GM23338 (cell line): ENCODE measurements around the gene XIST. TPM values are rescaled to one million over a fixed set of nuclear protein-coding genes. Genes with fewer than 3 reads are reported as not detected.

Experiments
- ATAC-seq: fragments of 200-7000 bp; cut with Tn5 transposase; 3 replicates; pipeline ENCODE4 v1.9.1; 2020
- DNase-seq: peaks from one replicate; pipeline ENCODE4 v3.0.0-alpha.2; 2015; ENCODE audit warnings: low spot score
- H2AFZ ChIP-seq: fragments of 200-600 bp; sonication (generic); 2 replicates; pipeline ENCODE4 v1.8.0; 2016; ENCODE audit warnings: antibody characterized with exemption, mild to moderate bottlenecking, moderate library complexity
- H3F3A ChIP-seq: fragments of 200-600 bp; sonication (generic); replicated peaks from 2 replicates; pipeline ENCODE4 v1.8.0; 2017; ENCODE audit warnings: antibody characterized with exemption, mixed run types, low read depth
- H3K27ac ChIP-seq: fragments of 200-600 bp; sonication (generic); 2 replicates; pipeline ENCODE4 v1.6.1; 2016; ENCODE audit warnings: low read depth
- H3K27me3 ChIP-seq: fragments of 200-600 bp; sonication (generic); 2 replicates; pipeline ENCODE4 v1.8.0; 2016; ENCODE audit warnings: mild to moderate bottlenecking, mixed run types, moderate library complexity; ENCODE audit not compliant: insufficient read depth
- H3K36me3 ChIP-seq: fragments of 200-600 bp; sonication (generic); 2 replicates; pipeline ENCODE4 v1.8.0; 2016; ENCODE audit warnings: mild to moderate bottlenecking; ENCODE audit not compliant: insufficient read depth
- H3K4me1 ChIP-seq: fragments of 200-600 bp; sonication (generic); 2 replicates; pipeline ENCODE4 v1.8.0; 2016; ENCODE audit warnings: mild to moderate bottlenecking, moderate library complexity; ENCODE audit not compliant: insufficient read depth
- H3K4me2 ChIP-seq: fragments of 200-600 bp; sonication (generic); 2 replicates; pipeline ENCODE4 v1.7.1; 2017; ENCODE audit warnings: mixed run types
- H3K4me3 ChIP-seq: fragments of 200-600 bp; sonication (generic); 2 replicates; pipeline ENCODE4 v1.6.1; 2016; ENCODE audit warnings: mixed run types
- H3K79me2 ChIP-seq: fragments of 200-600 bp; sonication (generic); replicated peaks from 2 replicates; pipeline ENCODE4 v1.8.0; 2017; ENCODE audit warnings: mild to moderate bottlenecking; ENCODE audit not compliant: insufficient read depth
- H3K9me2 ChIP-seq: fragments of 200-600 bp; sonication (generic); 2 replicates; pipeline ENCODE4 v1.8.0; 2017; ENCODE audit not compliant: insufficient read depth
- H4K20me1 ChIP-seq: fragments of 200-600 bp; sonication (generic); replicated peaks from 2 replicates; pipeline ENCODE4 v1.8.0; 2017; ENCODE audit warnings: mild to moderate bottlenecking; ENCODE audit not compliant: insufficient read depth
- H3K27ac Mint-ChIP-seq: 2 replicates; pipeline ENCODE4 v1.8.0; 2020; ENCODE audit warnings: inconsistent platforms, mild to moderate bottlenecking, moderate library complexity, mixed read lengths
- H3K27me3 Mint-ChIP-seq: 3 replicates; pipeline ENCODE4 v1.8.0; 2022; ENCODE audit warnings: low read depth, mild to moderate bottlenecking, moderate library complexity, mixed read lengths, inconsistent platforms; ENCODE audit not compliant: insufficient read depth, poor library complexity
- H3K36me3 Mint-ChIP-seq: 3 replicates; pipeline ENCODE4 v1.8.0; 2021; ENCODE audit warnings: low read depth, mild to moderate bottlenecking, inconsistent platforms, moderate library complexity, mixed read lengths
- H3K4me1 Mint-ChIP-seq: 3 replicates; pipeline ENCODE4 v1.8.0; 2020; ENCODE audit warnings: mild to moderate bottlenecking, inconsistent platforms, mixed read lengths
- H3K4me3 Mint-ChIP-seq: 3 replicates; pipeline ENCODE4 v1.8.0; 2021; ENCODE audit warnings: moderate library complexity, mild to moderate bottlenecking, inconsistent platforms, mixed read lengths
- H3K9me3 Mint-ChIP-seq: 3 replicates; pipeline ENCODE4 v1.8.0; 2020; ENCODE audit warnings: moderate library complexity, mild to moderate bottlenecking, inconsistent platforms, mixed read lengths
- CREB1 ChIP-seq: fragments of 250-450 bp; sonication (Bioruptor Pico); IDR thresholded peaks from 2 replicates; pipeline ENCODE4 v1.5.0; 2020; ENCODE audit warnings: low read depth, mild to moderate bottlenecking, moderate library complexity
- CTCF ChIP-seq, 2 experiments: fragments of 200-600 bp in 1 of 2; sonication (generic) in 1 of 2; conservative IDR thresholded peaks; 2 replicates each; pipeline versions ENCODE4 v1.5.1 to v1.6.1; 2016 to 2017; ENCODE audit warnings: antibody characterized with exemption in 2 of 2, low read depth in 2 of 2, mild to moderate bottlenecking in 2 of 2, moderate library complexity in 1 of 2
- EZH2 ChIP-seq: fragments of 200-600 bp; sonication (generic); IDR thresholded peaks from one replicate; pipeline ENCODE4 v1.8.0; 2017; ENCODE audit warnings: antibody characterized with exemption, mild to moderate bottlenecking, low read depth; ENCODE audit not compliant: unreplicated experiment
- EZH2phosphoT487 ChIP-seq: fragments of 200-600 bp; sonication (generic); IDR thresholded peaks from one replicate; pipeline ENCODE4 v1.8.1; 2018; ENCODE audit warnings: antibody characterized with exemption; ENCODE audit not compliant: unreplicated experiment
- JUNB ChIP-seq: IDR thresholded peaks from one replicate; pipeline ENCODE4 v1.6.1; 2016; ENCODE audit warnings: antibody characterized with exemption; ENCODE audit not compliant: unreplicated experiment
- NANOG ChIP-seq: IDR thresholded peaks from 2 replicates; pipeline ENCODE4 v1.6.1; 2016; ENCODE audit warnings: antibody characterized with exemption, borderline replicate concordance
- POLR2AphosphoS5 ChIP-seq: IDR thresholded peaks from 2 replicates; pipeline ENCODE4 v1.6.1; 2016; ENCODE audit warnings: antibody characterized with exemption, low read depth
- REST ChIP-seq: IDR thresholded peaks from one replicate; pipeline ENCODE4 v1.6.1; 2018; ENCODE audit warnings: antibody characterized with exemption; ENCODE audit not compliant: unreplicated experiment
- STAT1 ChIP-seq: IDR thresholded peaks from one replicate; pipeline ENCODE4 v1.6.1; 2016; ENCODE audit warnings: antibody characterized with exemption; ENCODE audit not compliant: unreplicated experiment
- ZNF114 ChIP-seq: fragments of 250-450 bp; sonication (Bioruptor Pico); IDR thresholded peaks from 2 replicates; pipeline ENCODE4 v1.5.0; 2020; ENCODE audit warnings: mild to moderate bottlenecking, moderate library complexity
- ZNF331 ChIP-seq: fragments of 250-450 bp; sonication (Bioruptor Pico); IDR thresholded peaks from 2 replicates; pipeline ENCODE4 v1.5.0; 2020; ENCODE audit warnings: low read depth, mild to moderate bottlenecking, moderate library complexity
- polyA plus RNA-seq: library from polyadenylated mRNA; unstranded; fragments of >200 nt; fragmentation: Nextera tagmentation; extraction: Ambion mirVana; gene quantifications from 2 replicates; pipeline ENCODE4 v1.2.1, GENCODE V29; 2016
- total RNA-seq: library from RNA; depleted of rRNA; stranded (reverse); fragments of >200 nt; shearing (Covaris generic); gene quantifications from 2 replicates; pipeline ENCODE4 v1.2.3, GENCODE V29; 2014
- TF ChIP-seq, protein P1 (sequence below): IDR thresholded peaks from 2 replicates; pipeline ENCODE4 v1.6.1; 2016; ENCODE audit warnings: antibody characterized with exemption
- TF ChIP-seq, protein P2 (sequence below): fragments of 250-450 bp; sonication (Bioruptor Pico); IDR thresholded peaks from 2 replicates; pipeline ENCODE4 v1.5.0; 2020; ENCODE audit warnings: mild to moderate bottlenecking, moderate library complexity

The XIST gene
- total and polyA plus RNA-seq, 2 experiments from 2014 or later = 0.28 to 0.84 TPM

- Histone ChIP-seq H4K20me1 (no peaks in the 10 kb centered on the region), H3K79me2 (no peaks in the 10 kb centered on the region), H3K4me1 (no peaks in the 10 kb centered on the region), H3K27me3 (no peaks in the 10 kb centered on the region), H3F3A (no peaks in the 10 kb centered on the region), H3K27ac (no peak overlapping the region), H2AFZ (no peak overlapping the region), H3K9me2 (no peaks in the 10 kb centered on the region), H3K36me3 (no peaks in the 10 kb centered on the region), H3K4me3 (no peak overlapping the region), H3K4me2 (no peak overlapping the region)
- H3K4me3 Mint-ChIP-seq = no peak overlapping the region
- no peak for ATAC-seq
- no peak for DNase-seq
- H3K27me3 Mint-ChIP-seq = no peaks in the 10 kb centered on the region
- TF ChIP-seq JUNB (no peak), CTCF (conservative IDR thresholded peaks at IDR 0.05; ENCODE audit: low read depth in 2 of 2) (no peak), POLR2AphosphoS5 (no peak), EZH2 (no peak), NANOG (no peak), REST (no peak), STAT1 (no peak), ZNF331 (CRISPR knock-in tag) (no peak), EZH2phosphoT487 (no peak), ZNF114 (CRISPR knock-in tag) (no peak), CREB1 (CRISPR knock-in tag) (no peak)
- TF ChIP-seq, protein P1, sequence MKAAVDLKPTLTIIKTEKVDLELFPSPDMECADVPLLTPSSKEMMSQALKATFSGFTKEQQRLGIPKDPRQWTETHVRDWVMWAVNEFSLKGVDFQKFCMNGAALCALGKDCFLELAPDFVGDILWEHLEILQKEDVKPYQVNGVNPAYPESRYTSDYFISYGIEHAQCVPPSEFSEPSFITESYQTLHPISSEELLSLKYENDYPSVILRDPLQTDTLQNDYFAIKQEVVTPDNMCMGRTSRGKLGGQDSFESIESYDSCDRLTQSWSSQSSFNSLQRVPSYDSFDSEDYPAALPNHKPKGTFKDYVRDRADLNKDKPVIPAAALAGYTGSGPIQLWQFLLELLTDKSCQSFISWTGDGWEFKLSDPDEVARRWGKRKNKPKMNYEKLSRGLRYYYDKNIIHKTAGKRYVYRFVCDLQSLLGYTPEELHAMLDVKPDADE = no peak
- TF ChIP-seq, protein P2, sequence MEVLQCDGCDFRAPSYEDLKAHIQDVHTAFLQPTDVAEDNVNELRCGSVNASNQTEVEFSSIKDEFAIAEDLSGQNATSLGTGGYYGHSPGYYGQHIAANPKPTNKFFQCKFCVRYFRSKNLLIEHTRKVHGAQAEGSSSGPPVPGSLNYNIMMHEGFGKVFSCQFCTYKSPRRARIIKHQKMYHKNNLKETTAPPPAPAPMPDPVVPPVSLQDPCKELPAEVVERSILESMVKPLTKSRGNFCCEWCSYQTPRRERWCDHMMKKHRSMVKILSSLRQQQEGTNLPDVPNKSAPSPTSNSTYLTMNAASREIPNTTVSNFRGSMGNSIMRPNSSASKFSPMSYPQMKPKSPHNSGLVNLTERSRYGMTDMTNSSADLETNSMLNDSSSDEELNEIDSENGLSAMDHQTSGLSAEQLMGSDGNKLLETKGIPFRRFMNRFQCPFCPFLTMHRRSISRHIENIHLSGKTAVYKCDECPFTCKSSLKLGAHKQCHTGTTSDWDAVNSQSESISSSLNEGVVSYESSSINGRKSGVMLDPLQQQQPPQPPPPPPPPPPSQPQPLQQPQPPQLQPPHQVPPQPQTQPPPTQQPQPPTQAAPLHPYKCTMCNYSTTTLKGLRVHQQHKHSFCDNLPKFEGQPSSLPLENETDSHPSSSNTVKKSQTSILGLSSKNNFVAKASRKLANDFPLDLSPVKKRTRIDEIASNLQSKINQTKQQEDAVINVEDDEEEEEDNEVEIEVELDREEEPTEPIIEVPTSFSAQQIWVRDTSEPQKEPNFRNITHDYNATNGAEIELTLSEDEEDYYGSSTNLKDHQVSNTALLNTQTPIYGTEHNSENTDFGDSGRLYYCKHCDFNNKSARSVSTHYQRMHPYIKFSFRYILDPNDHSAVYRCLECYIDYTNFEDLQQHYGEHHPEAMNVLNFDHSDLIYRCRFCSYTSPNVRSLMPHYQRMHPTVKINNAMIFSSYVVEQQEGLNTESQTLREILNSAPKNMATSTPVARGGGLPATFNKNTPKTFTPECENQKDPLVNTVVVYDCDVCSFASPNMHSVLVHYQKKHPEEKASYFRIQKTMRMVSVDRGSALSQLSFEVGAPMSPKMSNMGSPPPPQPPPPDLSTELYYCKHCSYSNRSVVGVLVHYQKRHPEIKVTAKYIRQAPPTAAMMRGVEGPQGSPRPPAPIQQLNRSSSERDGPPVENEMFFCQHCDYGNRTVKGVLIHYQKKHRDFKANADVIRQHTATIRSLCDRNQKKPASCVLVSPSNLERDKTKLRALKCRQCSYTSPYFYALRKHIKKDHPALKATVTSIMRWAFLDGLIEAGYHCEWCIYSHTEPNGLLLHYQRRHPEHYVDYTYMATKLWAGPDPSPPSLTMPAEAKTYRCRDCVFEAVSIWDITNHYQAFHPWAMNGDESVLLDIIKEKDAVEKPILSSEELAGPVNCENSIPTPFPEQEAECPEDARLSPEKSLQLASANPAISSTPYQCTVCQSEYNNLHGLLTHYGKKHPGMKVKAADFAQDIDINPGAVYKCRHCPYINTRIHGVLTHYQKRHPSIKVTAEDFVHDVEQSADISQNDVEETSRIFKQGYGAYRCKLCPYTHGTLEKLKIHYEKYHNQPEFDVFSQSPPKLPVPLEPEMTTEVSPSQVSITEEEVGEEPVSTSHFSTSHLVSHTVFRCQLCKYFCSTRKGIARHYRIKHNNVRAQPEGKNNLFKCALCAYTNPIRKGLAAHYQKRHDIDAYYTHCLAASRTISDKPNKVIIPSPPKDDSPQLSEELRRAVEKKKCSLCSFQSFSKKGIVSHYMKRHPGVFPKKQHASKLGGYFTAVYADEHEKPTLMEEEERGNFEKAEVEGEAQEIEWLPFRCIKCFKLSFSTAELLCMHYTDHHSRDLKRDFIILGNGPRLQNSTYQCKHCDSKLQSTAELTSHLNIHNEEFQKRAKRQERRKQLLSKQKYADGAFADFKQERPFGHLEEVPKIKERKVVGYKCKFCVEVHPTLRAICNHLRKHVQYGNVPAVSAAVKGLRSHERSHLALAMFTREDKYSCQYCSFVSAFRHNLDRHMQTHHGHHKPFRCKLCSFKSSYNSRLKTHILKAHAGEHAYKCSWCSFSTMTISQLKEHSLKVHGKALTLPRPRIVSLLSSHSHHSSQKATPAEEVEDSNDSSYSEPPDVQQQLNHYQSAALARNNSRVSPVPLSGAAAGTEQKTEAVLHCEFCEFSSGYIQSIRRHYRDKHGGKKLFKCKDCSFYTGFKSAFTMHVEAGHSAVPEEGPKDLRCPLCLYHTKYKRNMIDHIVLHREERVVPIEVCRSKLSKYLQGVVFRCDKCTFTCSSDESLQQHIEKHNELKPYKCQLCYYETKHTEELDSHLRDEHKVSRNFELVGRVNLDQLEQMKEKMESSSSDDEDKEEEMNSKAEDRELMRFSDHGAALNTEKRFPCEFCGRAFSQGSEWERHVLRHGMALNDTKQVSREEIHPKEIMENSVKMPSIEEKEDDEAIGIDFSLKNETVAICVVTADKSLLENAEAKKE = no peak
- no peaks in the 10 kb centered on the region for H3K9me3 Mint-ChIP-seq
- no peak overlapping the region for H3K27ac Mint-ChIP-seq
- no peaks in the 10 kb centered on the region for H3K36me3 Mint-ChIP-seq
- no peaks in the 10 kb centered on the region for H3K4me1 Mint-ChIP-seq
These were observed 21.8 kb downstream of the XIST start for GRCh38 chrX:73830489-73831414.
